GM18505 (cell line): Measurements from ENCODE around the gene KCNQ1.

ENCODE experiments used
- ATAC-seq: cut with Tn5 transposase; IDR thresholded peaks from one replicate; pipeline ENCODE4 v1.9.1; 2021; ENCODE audit not compliant: unreplicated experiment
- POLR2A ChIP-seq: IDR thresholded peaks from 4 replicates; pipeline ENCODE4 v1.6.1; 2011; ENCODE audit warnings: borderline replicate concordance; ENCODE audit not compliant: insufficient read depth, insufficient read length; ENCODE audit errors: extremely low read depth

KCNQ1 gene

GRCh38 chr11:2673871-2674471 lies 229.2 kb downstream of the KCNQ1 start:
- no peak for TF ChIP-seq POLR2A
- ATAC-seq: no peak

DNA sequence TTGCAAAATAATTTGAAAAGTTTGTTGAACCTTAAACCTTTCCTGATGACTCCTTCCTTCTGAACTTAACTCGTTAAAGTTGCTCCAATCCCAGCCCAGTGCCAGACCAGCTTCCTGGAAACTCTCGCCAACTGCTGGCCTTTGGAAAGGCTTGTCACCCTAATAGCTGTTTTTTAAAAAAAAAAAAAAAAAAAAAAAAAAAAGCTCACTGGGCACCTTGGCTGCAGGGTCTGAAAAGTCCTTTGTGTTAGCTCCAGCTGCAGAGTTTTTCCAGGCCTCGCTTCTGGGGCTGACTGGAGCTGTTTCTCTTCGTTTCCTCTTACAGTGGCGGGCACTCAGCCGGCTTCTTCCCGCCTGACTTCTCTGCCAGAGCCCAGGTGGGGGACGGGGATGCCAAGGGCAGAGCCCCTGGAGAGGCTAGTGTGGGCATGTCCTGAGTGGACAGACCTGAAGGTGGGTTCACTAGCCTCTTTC lies 229.9 kb downstream of the KCNQ1 start:
- TF ChIP-seq POLR2A: no peak
- no peak for ATAC-seq

DNA sequence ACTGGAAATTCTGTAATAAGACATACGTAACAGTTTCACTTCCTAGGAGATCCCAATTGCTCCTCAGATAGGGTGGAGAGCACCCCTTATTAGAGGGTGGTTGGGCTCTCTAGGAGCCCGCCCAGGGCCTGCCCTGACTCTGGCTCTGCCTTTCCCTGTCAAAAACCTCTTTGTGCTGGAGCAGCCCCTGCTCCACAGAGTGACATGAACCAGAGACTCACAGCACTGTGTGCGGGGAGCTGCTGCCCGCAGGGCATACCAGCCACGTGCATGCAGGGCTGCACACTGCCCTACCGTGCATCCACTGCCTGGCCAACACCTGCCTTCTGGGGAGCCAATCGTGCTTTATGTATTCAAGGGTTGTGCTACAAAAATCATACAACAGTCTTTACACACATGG lies 230.7 kb downstream of the KCNQ1 start:
- no peak for ATAC-seq
- TF ChIP-seq POLR2A: no peak

- TF ChIP-seq POLR2A: no peak
- ATAC-seq: no peak
Measured at GRCh38 chr11:2677127-2677526, 232.3 kb downstream of the KCNQ1 start.

DNA sequence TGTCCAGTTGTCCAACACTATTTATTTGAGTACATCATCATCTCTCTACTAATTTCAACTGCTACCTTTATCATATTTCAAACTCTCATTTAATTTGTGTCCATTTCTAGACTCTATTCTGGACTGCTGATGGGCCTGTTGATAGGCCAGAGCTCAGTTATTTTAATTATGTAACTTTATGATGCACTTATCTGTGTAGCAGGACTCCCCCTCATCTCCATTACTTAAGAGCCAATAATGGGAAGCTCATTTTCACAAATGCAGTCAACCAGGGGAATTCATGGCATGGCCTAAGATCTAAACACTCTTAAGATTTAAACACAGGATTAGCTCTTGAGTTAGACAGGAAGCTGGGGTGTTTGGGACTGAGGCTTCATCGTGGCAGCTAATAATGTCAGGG lies 233.6 kb downstream of the KCNQ1 start:
- no peak for TF ChIP-seq POLR2A
- no peak for ATAC-seq

DNA sequence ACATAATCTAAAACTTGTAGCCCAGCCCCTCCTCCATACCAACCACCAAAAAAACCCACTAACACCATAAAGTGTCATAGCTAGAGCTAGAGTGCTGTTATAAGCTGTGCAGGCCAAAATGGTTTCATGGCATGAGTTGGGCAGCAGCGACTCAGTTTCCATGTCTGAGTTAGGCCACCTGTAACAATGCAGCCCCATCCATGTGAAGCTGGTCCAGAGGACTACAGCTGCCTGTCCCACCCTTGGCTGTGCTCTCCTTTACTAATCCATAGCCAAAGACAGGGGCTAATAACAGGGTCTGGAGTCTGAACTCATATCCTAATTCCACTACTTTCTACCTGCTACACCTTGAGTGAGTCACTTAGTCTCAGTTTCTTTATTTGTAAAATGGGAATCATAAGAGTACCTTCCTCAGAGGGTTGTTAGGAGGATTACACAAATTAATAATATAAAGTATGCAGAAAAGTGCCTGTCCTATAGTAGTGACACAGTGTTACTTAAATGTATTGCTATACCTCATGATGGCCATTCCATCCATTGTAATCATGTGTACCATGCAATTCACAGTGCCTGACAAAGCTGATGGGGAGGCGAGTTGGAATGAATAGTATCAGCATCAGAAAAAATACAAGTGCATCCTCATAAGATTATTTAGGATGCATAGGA lies 234.3 kb downstream of the KCNQ1 start:
- no peak for TF ChIP-seq POLR2A
- ATAC-seq: no peak

DNA sequence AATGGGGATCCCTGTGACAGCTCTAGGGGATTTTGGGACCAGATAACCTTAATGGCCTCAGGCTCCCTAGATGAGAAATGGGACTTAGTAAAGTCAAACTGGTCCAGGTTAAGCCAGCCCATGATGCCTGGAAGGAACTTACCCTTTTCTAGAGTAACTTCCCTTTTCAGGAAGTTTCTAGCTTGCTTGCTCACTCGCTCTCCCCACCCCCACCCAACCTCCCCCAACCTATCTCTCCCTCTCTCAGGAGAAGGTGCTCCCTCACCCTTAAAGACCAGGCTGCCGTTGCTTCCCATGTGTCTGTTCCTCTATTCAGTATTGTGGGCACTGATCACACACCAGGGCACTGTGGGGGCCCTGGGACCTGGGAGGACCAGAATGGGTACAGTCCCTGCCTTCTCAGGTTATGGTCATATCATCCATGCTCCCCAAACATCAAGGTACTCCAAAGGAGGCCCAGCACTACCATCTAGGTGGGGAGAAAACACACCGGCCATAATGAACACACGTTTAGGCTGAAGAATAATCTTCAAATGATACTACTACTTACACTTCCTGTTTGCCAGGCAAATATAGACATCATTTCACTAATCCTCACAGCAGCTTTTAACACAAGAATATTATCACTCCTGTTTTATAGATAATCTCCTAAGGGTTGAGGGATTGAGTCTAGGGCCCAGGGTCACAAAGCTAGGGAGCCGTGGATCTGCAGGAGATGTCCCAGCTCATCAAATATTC lies 236.8 kb downstream of the KCNQ1 start:
- TF ChIP-seq POLR2A: no peak
- no peak for ATAC-seq

- TF ChIP-seq POLR2A: no peak
- ATAC-seq: no peak
Measured at GRCh38 chr11:2683806-2684205, 239.0 kb downstream of the KCNQ1 start.

GRCh38 chr11:2684581-2684980 lies 239.8 kb downstream of the KCNQ1 start:
- no peak for ATAC-seq
- TF ChIP-seq POLR2A: no peak

GRCh38 chr11:2685051-2685450 lies 240.2 kb downstream of the KCNQ1 start:
- no peak for ATAC-seq
- no peak for TF ChIP-seq POLR2A

DNA sequence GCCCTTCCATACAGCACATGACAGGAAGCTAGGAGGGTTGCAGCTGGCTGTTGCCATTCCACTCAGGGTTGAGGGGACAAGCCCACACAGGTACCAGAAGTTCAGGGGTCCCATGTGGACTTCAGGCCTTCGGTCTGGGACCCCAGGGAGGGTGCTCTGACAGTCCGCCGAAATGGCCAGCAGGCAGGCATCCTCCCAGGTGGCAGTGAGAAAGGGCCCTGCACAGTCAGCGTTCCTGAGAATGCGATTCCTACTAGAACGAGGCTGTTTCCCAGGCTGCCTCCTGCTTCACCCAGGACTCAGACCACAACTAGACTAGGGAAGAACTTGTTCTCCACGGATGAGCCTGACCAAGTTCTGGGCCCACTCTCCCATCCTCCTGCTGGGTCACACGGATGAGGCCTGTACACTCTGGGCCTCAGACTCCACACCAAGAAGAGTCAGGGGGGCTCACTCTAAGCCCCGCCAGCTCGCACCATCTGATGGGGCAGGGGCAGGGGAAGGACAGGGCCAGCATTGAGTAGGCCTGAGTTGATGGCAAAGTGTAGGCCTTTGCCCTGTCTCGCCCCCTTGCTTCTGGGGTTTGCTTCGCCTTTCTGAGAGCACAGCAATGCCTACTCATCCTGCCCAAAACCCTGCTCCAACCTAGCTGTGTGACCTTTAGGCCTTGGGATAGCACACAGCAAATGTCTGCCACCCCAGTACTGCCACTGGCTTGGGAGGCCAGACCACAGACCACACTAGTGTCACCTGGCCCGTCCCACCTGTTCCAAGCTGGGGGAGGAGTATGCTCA lies 241.0 kb downstream of the KCNQ1 start:
- no peak for ATAC-seq
- TF ChIP-seq POLR2A: no peak

DNA sequence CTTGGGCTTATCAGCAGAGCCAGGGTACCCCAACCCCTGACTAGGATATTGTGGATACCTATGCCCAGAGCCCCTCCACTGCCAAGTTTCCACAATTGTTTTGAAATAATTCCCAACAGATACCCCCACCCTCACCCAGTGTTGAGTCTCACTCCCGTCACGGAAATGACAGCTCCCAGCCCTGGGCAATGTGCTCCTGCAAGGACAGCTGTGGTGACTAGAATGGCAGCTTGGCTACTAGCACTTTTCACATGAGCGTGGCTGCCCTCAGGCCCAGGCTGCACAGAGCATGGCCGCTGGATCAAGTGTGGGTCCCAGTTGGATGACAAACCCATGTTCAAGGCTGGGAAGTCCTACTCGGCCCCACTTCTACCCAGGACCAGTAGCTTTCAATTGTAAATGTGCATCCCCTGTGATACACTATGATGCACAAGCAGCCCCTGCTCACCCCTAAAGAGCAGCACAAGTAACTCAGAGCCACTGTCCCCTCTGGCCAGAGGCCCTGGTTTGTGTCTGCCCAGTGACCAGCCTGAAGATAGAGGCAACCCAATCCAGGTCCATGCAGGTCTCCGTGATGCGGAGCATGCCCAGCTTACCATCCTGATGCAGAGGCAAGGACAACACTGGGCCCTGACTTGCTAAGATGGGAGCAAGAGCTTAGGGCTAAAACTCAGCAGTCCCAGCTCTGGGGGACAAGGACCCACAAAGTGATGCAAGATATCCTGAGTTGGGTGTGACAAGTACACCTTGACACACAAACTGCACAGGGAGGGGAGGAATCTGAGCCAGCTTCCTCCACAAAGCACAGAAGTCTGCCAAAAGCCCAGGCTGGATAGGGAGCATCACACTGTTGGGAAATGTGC lies 241.8 kb downstream of the KCNQ1 start:
- no peak for TF ChIP-seq POLR2A
- no peak for ATAC-seq
